ENCODE data around the gene MIB2.
A peak's percentile ranks its signal among the peaks of the same experiment; 100 is the strongest.
"Not testable (repeated sequence)": the region's sequence is repeated elsewhere in the genome, so short reads cannot be mapped to it uniquely, and the experiment has no call there.

MIB2 gene

DNA sequence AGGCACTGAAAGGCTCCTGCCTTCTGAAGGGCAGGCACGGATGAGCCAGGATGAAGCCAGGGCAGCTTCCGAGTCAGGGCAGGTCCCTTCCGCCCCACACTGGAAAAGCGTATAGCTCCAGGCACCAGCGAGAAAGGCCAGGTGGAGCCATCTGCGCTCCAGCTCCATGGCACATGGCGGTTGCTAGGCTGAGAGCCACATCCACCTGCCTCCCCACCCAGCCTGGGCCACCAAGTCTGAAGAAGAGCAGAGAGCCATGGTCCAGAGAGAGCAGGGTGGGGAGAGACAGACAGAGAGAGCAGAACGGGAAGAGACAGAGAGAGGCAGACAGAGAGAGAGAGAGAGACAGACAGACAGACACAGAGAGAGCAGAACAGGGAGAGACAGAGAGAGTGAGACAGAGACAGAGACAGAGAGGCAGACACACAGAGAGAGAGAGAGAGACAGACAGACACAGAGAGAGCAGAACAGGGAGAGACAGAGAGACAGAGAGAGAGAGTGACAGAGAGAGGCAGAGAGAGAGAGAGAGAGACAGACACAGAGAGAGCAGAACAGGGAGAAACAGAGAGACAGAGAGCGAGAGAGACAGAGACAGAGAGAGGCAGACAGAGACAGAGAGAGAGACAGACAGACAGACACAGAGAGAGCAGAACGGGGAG, 20.6 kb upstream of the MIB2 start:
- H3K9me3 ChIP-seq (ENCODE audit: control extremely low read depth in 1 of 5, control insufficient read depth in 4 of 5, insufficient read depth in 2 of 5, low read depth in 1 of 5, low read length in 4 of 5) = no peaks in the 10 kb centered on the region
- no peak overlapping the region for H3K27ac ChIP-seq (ENCODE audit: insufficient read depth in 1 of 2, low read depth in 1 of 2, low read length in 2 of 2, poor library complexity in 1 of 2, severe bottlenecking in 2 of 2)
- ChIA-PET CTCF (no interaction called here), POLR2A (no interaction called here)
- no peak overlapping the region for H3K4me3 ChIP-seq (ENCODE audit: control insufficient read depth in 1 of 7, extremely low read depth in 1 of 7, insufficient read depth in 4 of 7, low read depth in 2 of 7, low read length in 6 of 7)
- H3K4me1 ChIP-seq (ENCODE audit: control extremely low read depth in 1 of 4, control insufficient read depth in 4 of 4, insufficient read depth in 4 of 4, low read length in 3 of 4) = peaks cover 0 to 15% (median 13%) of the 10 kb centered on the region in 4 experiments
- H3K36me3 ChIP-seq (ENCODE audit: control insufficient read depth in 4 of 4, insufficient read depth in 4 of 4, low read length in 3 of 4) = no peaks in the 10 kb centered on the region
- no peak for DNase-seq
- H3K27me3 ChIP-seq (replicated peaks in 2 of 5; ENCODE audit: control insufficient read depth in 4 of 5, insufficient read depth in 5 of 5, low read length in 4 of 5) = peaks cover 0 to 32% (median 5%) of the 10 kb centered on the region in 5 experiments
- 79% methylated on average over 9 of the region's 10 CpGs for WGBS (ENCODE audit: insufficient coverage)

DNA sequence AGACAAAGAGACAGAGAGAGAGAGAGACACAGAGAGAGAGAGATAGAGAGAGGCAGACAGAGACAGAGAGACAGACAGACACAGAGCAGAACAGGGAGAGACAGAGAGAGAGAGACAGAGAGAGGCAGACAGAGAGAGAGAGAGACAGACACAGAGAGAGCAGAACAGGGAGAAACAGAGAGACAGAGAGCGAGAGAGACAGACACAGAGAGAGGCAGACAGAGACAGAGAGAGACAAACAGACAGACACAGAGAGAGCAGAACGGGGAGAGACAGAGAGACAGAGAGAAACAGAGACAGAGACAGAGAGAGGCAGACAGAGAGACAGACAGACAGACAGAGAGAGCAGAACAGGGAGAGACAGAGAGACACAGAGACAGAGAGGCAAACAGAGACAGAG, 20.0 kb upstream of the MIB2 start:
- POLR2A ChIA-PET = not testable (repeated sequence)
- WGBS (ENCODE audit: insufficient coverage) = 90% methylated on average over 2 of the region's 2 CpGs

DNA sequence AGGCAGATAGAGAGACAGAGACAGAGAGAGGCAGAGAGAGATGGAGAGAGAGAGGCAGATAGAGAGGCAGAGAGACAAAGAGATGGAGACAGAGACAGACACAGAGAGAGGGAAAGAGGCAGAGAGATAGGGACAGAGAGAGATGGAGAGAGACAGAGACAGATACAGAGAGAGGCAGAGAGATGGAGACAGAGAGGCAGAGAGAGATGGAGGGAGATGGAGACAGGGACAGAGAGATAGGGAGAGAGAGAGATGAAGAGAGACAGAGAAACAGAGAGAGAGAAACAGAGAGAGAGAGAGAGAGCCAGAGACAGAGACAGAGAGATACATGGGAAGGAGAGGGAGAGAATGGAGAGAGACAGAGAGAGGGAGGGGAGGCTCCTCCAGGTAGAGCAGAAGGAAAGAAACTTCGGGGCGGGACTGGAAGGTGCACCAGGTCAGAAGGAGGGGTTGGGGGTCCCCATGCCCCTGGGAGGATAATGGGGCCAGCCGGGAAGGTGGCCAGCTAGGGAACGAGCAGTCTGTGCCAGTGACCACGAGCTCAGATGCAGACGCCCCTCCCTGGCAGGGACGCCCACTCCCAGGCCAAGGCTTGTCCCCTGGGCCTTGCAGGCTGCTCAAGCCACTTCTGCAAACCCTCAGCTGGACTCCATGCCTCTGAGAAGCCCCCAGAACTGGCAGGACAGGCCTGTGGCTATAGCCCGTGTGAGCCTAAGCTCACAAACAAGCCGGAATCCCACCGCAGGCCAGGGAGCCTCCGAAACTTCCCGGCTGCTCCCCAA, 18.6 kb upstream of the MIB2 start:
- Histone ChIP-seq H3K9me3 (ENCODE audit: control extremely low read depth in 1 of 5, control insufficient read depth in 4 of 5, insufficient read depth in 2 of 5, low read depth in 1 of 5, low read length in 4 of 5) (no peaks in the 10 kb centered on the region), H3K27me3 (replicated peaks in 2 of 5; ENCODE audit: control insufficient read depth in 4 of 5, insufficient read depth in 5 of 5, low read length in 4 of 5) (peaks cover 0 to 32% (median 2%) of the 10 kb centered on the region in 5 experiments), H3K4me1 (ENCODE audit: control extremely low read depth in 1 of 4, control insufficient read depth in 4 of 4, insufficient read depth in 4 of 4, low read length in 3 of 4) (peaks cover 0 to 23% (median 21%) of the 10 kb centered on the region in 4 experiments), H3K27ac (ENCODE audit: insufficient read depth in 1 of 2, low read depth in 1 of 2, low read length in 2 of 2, poor library complexity in 1 of 2, severe bottlenecking in 2 of 2) (no peak overlapping the region), H3K4me3 (ENCODE audit: control insufficient read depth in 1 of 7, extremely low read depth in 1 of 7, insufficient read depth in 4 of 7, low read depth in 2 of 7, low read length in 6 of 7) (no peak overlapping the region), H3K36me3 (ENCODE audit: control insufficient read depth in 4 of 4, insufficient read depth in 4 of 4, low read length in 3 of 4) (no peaks in the 10 kb centered on the region)
- ChIA-PET CTCF (interaction anchor here (0.7 to 1.2 kb wide), 2 partner anchors 15 to 17 kb away, joined by 3 to 5 read pairs; no protein-coding TSS in a partner anchor), POLR2A (interaction anchor here (1.3 kb wide), 1 partner anchor 29 kb away, joined by 3 read pairs; no protein-coding TSS in a partner anchor)
- no peak for DNase-seq
- 65% methylated on average over 11 of the region's 12 CpGs for WGBS (ENCODE audit: insufficient coverage)

More for the DNA sequence above, 20.0 kb upstream of the MIB2 start:
- DNase-seq; CTCF ChIA-PET; H3K9me3 ChIP-seq (ENCODE audit: control extremely low read depth in 1 of 5, control insufficient read depth in 4 of 5, insufficient read depth in 2 of 5, low read depth in 1 of 5, low read length in 4 of 5); H3K4me3 ChIP-seq (ENCODE audit: control insufficient read depth in 1 of 7, extremely low read depth in 1 of 7, insufficient read depth in 4 of 7, low read depth in 2 of 7, low read length in 6 of 7); H3K36me3 ChIP-seq (ENCODE audit: control insufficient read depth in 4 of 4, insufficient read depth in 4 of 4, low read length in 3 of 4); H3K27ac ChIP-seq (ENCODE audit: insufficient read depth in 1 of 2, low read depth in 1 of 2, low read length in 2 of 2, poor library complexity in 1 of 2, severe bottlenecking in 2 of 2): not testable (repeated sequence)
- H3K27me3 ChIP-seq (replicated peaks in 2 of 5; ENCODE audit: control insufficient read depth in 4 of 5, insufficient read depth in 5 of 5, low read length in 4 of 5) = peaks cover 0 to 32% (median 5%) of the 10 kb centered on the region in 5 experiments
- H3K4me1 ChIP-seq (ENCODE audit: control extremely low read depth in 1 of 4, control insufficient read depth in 4 of 4, insufficient read depth in 4 of 4, low read length in 3 of 4) = peaks cover 0 to 16% (median 15%) of the 10 kb centered on the region in 4 experiments

DNA sequence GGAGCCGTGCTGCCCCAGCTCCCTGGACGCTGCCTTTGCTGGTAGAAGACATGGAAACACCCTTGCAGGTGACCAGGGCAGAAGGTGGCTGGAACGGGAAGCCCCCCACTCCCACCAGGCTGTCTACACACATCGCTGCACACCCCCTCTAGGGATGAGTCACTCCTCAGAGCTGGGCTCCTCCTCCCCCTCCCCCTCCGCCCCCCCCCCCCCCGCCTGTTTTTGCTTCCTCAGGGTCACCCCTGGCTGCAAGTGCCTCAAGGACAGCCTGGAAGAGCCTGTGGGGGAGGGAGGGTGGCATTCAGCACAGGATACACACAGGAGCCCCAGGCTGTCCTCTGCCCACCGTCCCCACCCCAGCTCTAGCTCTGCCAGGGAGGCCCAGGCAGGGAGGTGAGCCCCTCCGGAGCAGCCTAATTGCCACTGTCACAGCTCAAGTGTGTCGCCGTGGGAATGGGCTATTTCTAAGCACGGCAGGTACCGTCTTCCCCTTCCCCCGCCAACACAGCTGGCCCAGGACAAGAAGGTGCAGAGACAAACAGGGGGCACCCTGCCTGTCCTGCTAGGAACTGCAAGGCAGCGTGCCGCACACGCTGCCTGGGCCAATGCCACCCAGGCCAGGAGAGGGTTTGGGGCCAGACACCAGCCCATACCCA, 17.9 kb upstream of the MIB2 start:
- CTCF ChIA-PET = interaction anchor here (0.7 to 1.2 kb wide), 2 partner anchors 14 to 17 kb away, joined by 3 to 5 read pairs; no protein-coding TSS in a partner anchor
- Histone ChIP-seq H3K27me3 (replicated peaks in 2 of 5; ENCODE audit: control insufficient read depth in 4 of 5, insufficient read depth in 5 of 5, low read length in 4 of 5) (peaks cover 0 to 32% (median 2%) of the 10 kb centered on the region in 5 experiments), H3K27ac (ENCODE audit: insufficient read depth in 1 of 2, low read depth in 1 of 2, low read length in 2 of 2, poor library complexity in 1 of 2, severe bottlenecking in 2 of 2) (no peak overlapping the region), H3K9me3 (ENCODE audit: control extremely low read depth in 1 of 5, control insufficient read depth in 4 of 5, insufficient read depth in 2 of 5, low read depth in 1 of 5, low read length in 4 of 5) (no peaks in the 10 kb centered on the region), H3K4me1 (ENCODE audit: control extremely low read depth in 1 of 4, control insufficient read depth in 4 of 4, insufficient read depth in 4 of 4, low read length in 3 of 4) (peaks cover 0 to 23% (median 22%) of the 10 kb centered on the region in 4 experiments), H3K36me3 (ENCODE audit: control insufficient read depth in 4 of 4, insufficient read depth in 4 of 4, low read length in 3 of 4) (no peaks in the 10 kb centered on the region), H3K4me3 (ENCODE audit: control insufficient read depth in 1 of 7, extremely low read depth in 1 of 7, insufficient read depth in 4 of 7, low read depth in 2 of 7, low read length in 6 of 7) (no peak overlapping the region)
- POLR2A ChIA-PET = interaction anchor here (0.8 to 1.3 kb wide), 2 partner anchors 29 to 33 kb away, joined by 3 read pairs; no protein-coding TSS in a partner anchor
- peak in 2 of 3 donors; percentile 58 to 68 for DNase-seq
- 49% methylated on average over 9 of the region's 16 CpGs for WGBS (ENCODE audit: insufficient coverage)

DNA sequence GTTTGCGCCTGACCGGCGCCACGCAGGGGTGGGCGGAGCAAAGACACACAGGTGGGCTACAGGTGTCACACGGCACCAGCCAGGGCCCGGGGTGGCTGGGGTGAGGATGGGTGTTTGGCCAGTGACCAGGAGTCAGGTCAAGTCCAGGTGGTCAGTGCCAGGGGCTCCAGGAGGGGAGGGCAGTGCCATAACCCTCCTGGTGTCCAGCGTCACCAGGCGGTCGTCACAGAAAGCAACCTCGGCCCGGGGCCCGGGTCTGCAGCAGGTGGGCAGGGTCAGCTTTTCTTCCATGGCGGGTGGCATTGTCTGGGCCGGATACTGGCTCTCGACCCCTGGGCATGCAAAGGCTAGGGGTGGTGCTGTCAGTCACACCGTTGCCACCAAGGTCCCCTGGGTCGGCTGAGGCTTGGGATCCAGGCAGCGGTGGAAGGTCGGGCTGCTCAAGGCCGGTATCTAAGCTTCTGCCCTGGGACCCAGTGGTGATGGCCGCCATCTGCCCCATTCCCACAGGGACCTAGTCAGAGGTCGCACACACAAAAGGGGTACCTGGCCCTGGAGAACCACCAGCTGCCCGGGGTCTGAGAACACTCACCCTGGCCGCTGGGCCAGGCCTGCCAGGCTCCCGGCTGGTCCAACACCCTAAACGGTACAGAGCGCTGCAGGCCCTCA, 17.1 kb upstream of the MIB2 start:
- peaks cover 0 to 23% (median 22%) of the 10 kb centered on the region in 4 experiments for H3K4me1 ChIP-seq (ENCODE audit: control extremely low read depth in 1 of 4, control insufficient read depth in 4 of 4, insufficient read depth in 4 of 4, low read length in 3 of 4)
- no peak overlapping the region for H3K4me3 ChIP-seq (ENCODE audit: control insufficient read depth in 1 of 7, extremely low read depth in 1 of 7, insufficient read depth in 4 of 7, low read depth in 2 of 7, low read length in 6 of 7)
- ChIA-PET POLR2A (interaction anchor here (0.8 to 1.3 kb wide), 2 partner anchors 28 to 32 kb away, joined by 3 read pairs; no protein-coding TSS in a partner anchor), CTCF (interaction anchor here (0.6 to 1.2 kb wide), 2 partner anchors 30 to 273 kb away, joined by 3 read pairs; no protein-coding TSS in a partner anchor)
- H3K27me3 ChIP-seq (replicated peaks in 2 of 5; ENCODE audit: control insufficient read depth in 4 of 5, insufficient read depth in 5 of 5, low read length in 4 of 5) = peaks cover 0 to 32% (median 2%) of the 10 kb centered on the region in 5 experiments
- H3K9me3 ChIP-seq (ENCODE audit: control extremely low read depth in 1 of 5, control insufficient read depth in 4 of 5, insufficient read depth in 2 of 5, low read depth in 1 of 5, low read length in 4 of 5) = no peaks in the 10 kb centered on the region
- WGBS (ENCODE audit: insufficient coverage) = 96% methylated on average over 25 of the region's 28 CpGs
- H3K27ac ChIP-seq (ENCODE audit: insufficient read depth in 1 of 2, low read depth in 1 of 2, low read length in 2 of 2, poor library complexity in 1 of 2, severe bottlenecking in 2 of 2) = no peak overlapping the region
- DNase-seq = no peak
- H3K36me3 ChIP-seq (ENCODE audit: control insufficient read depth in 4 of 4, insufficient read depth in 4 of 4, low read length in 3 of 4) = no peaks in the 10 kb centered on the region

DNA sequence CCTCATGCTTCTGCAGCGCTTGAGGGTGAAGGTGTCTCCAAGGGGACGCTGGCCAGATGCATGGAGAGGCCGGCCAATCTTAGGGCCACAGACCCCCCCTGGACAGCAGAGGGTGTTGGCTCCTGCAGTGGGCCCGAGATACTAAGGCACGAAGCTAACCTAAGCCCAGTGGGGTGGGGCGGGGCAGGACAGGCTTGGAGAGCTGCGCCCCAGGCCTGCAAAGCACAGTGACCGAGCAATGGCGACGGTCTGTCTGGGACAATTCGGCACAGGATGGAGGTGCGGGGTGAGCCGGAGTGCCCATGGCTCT, 16.6 kb upstream of the MIB2 start:
- Histone ChIP-seq H3K27me3 (replicated peaks in 2 of 5; ENCODE audit: control insufficient read depth in 4 of 5, insufficient read depth in 5 of 5, low read length in 4 of 5) (peaks cover 0 to 32% (median 2%) of the 10 kb centered on the region in 5 experiments), H3K4me1 (ENCODE audit: control extremely low read depth in 1 of 4, control insufficient read depth in 4 of 4, insufficient read depth in 4 of 4, low read length in 3 of 4) (peaks cover 0 to 23% (median 22%) of the 10 kb centered on the region in 4 experiments), H3K27ac (ENCODE audit: insufficient read depth in 1 of 2, low read depth in 1 of 2, low read length in 2 of 2, poor library complexity in 1 of 2, severe bottlenecking in 2 of 2) (no peak overlapping the region), H3K9me3 (ENCODE audit: control extremely low read depth in 1 of 5, control insufficient read depth in 4 of 5, insufficient read depth in 2 of 5, low read depth in 1 of 5, low read length in 4 of 5) (no peaks in the 10 kb centered on the region), H3K36me3 (ENCODE audit: control insufficient read depth in 4 of 4, insufficient read depth in 4 of 4, low read length in 3 of 4) (no peaks in the 10 kb centered on the region), H3K4me3 (ENCODE audit: control insufficient read depth in 1 of 7, extremely low read depth in 1 of 7, insufficient read depth in 4 of 7, low read depth in 2 of 7, low read length in 6 of 7) (no peak overlapping the region)
- 97% methylated on average over 13 of the region's 13 CpGs for WGBS (ENCODE audit: insufficient coverage)
- CTCF ChIA-PET = interaction anchor here (0.6 to 1.2 kb wide), 2 partner anchors 30 to 274 kb away, joined by 3 read pairs; no protein-coding TSS in a partner anchor
- POLR2A ChIA-PET = no interaction called here
- DNase-seq = no peak
